GM18873 (cell line): ENCODE data around the gene WASHC2C.
"Not testable (repeated sequence)": the region's sequence is repeated elsewhere in the genome, so short reads cannot be mapped to it uniquely, and the experiment has no call there.

Experiments used
- ATAC-seq: cut with Tn5 transposase; IDR thresholded peaks from one replicate; pipeline ENCODE4 v1.9.1; 2021; ENCODE audit warnings: mild to moderate bottlenecking, moderate library complexity, moderate number of reproducible peaks; ENCODE audit not compliant: unreplicated experiment, low FRiP score

Gene WASHC2C

DNA sequence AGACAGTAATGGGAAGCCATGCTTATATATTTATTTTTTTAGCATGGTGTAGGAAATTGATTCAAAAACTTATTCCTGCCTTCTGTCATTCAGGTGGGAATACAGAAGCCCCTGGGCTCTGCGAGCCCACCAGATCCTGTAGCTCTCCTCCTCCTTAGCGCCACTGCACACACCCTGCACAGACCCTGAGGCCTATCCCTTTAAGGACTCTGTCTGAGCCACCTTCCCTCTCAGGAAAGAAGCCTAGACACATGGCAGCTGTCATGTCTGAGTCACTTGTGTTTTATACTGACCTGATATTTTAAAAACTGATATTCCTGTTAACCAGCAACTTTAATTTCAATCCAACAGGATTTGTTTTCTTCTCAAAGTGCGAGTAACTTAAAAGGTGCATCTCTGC is 36.0 kb downstream of the WASHC2C start:
- not testable (repeated sequence) for ATAC-seq

DNA sequence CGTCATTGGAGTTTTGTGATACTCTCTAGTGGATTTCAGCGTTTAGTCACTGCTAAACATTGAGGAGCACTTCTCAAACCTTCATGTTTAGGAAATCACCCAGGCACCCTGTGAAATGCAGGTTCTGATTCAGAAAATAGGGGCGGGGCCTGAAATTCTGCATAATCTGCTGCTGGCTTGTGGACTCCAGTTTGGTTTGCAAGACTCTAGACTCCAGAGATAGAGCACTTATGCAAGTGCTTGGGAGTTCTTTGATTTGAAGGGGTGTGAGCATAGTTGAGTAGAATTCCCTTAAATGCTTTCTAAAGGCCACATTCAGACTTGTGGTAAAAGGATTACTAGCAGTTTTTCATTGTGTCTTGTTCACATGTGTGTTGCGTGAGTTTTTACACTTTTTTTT is 41.3 kb downstream of the WASHC2C start:
- ATAC-seq: not testable (repeated sequence)

DNA sequence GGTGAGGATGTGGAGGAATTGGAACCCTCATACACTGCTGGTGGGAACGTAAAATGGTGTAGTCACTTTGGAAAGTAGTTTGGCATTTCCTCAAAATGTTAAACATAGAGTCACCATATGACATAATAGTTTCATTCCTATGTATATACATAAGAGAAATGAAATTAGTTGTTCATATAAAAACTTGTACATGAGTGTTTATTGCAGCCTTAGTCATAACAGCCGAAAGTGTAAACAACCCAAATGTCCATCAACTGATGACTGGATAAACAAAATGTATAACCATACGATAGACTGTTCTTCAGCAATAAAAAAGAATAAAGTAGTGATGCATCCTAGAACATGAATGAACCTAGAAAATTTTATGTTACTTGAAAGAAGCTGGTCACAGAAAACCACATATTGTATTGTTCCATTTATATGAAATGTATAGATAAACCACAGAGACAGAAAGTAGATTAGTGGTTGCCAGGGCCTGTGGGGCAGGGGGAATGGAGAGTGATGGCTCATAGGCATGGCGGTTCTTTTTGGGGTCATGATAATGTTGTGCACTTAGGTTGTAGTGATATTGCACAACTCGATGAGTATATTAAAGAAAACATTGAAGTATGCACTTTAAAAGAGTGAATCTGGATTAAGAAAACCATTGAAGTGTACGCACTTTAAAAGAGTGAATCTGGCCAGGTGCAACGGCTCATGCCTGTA is 44.8 kb downstream of the WASHC2C start:
- not testable (repeated sequence) for ATAC-seq

- ATAC-seq: not testable (repeated sequence)
Observed at GRCh38 chr10:45786217-45786616, 59.2 kb downstream of the WASHC2C start.

- not testable (repeated sequence) for ATAC-seq
Observed at GRCh38 chr10:45787212-45787741, 60.2 kb downstream of the WASHC2C start.

GRCh38 chr10:45789991-45790390 is 62.9 kb downstream of the WASHC2C start:
- ATAC-seq: not testable (repeated sequence)

DNA sequence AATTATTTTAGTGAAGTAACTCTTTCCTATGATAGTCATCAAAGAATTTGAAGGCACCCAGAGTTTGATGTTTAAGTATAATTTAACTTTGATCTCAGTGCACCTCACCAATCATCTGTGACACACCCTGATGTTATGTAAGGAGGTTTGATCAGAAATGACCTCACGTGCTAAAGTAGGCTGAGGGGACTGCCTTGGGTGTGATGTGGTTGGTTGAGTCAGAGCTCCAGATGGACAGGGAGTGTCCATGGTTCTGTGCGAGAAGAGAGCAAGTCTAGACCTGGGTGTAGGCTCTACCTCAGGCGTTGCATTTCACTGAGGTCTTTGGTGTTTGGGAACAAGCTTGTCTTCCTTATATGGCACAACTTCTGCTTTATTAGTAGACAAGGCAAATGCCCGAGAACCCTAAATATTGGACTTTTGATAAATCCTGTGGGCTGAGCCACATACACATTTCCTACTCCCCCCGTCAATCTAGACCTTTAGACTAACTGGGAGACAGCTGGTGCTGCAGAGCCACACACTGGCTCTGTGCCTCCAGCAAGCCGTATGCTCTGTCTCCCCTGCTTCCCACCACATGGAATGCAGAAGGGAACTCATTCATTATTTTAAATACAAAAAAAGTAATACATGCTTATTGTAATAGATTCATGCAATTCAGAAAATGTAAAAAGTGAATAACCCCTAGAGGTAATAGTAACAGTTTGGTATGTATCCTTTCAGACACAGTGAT is 63.8 kb downstream of the WASHC2C start:
- not testable (repeated sequence) for ATAC-seq

GRCh38 chr10:45794761-45795160 is 67.7 kb downstream of the WASHC2C start:
- not testable (repeated sequence) for ATAC-seq

DNA sequence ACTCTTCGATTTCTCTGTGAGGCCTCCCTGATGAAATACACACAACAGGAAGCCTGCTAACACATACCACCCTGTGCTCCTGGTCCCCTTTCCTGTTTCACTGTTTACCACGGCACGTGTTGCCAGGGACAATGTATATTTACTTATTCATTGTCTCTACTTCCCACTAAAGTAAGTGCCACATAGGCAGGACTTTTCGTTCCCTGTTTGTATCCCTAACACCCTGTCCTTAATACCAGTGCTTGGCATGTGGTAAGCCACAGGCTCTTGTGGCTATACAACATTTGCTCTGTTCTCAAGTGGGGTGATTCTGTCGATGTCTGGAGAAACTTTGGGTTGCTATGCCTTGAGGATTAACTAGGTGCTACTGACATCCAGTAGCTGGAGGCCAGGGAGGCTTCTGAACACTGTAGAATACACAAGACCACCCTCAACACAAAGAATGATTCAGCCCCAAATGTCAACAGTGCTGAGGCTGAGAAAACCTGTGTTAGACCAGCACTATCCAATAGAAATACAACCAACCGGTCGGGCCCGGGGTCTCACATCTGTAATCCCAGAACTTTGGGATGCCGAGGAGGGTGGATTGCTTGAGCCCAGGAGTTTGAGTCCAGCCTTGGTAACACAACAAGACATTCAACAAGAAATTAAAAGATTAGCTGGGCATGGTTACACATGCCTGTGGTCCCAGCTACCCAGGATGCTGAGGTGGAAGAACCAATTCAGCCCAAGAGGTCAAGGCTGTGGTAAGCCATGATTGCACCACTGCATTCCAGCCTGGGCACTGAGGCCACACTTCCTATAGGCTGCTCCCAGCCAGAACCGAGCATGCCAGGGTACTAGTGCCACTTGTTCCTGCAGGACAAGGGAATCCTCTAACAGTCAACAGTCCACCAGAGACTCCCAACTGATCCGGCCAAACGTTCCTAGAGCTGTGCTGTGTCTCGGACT is 76.3 kb downstream of the WASHC2C start:
- not testable (repeated sequence) for ATAC-seq

GRCh38 chr10:45804996-45805395 is 77.9 kb downstream of the WASHC2C start:
- ATAC-seq: not testable (repeated sequence)

DNA sequence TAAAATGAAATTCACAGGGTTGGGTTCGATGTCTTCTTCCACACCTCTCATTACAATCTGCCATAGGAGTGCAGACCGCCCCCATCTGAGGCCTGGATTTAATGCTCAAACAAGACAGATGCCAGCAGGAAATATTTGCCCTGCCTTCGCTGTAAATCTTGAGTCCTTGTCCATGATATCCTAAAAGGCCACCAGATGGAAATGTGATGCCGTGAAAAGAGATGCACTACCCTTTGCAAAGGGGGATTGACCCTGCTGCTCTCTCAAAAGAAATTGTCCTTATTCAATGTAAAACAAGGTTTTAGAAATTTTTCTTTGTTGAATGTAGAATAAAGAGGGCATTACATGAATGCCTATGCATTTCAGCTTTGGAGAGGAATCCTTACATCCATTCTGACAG is 82.8 kb downstream of the WASHC2C start:
- no peak for ATAC-seq

- no peak for ATAC-seq
Observed at GRCh38 chr10:45811075-45811474, 84.0 kb downstream of the WASHC2C start.

DNA sequence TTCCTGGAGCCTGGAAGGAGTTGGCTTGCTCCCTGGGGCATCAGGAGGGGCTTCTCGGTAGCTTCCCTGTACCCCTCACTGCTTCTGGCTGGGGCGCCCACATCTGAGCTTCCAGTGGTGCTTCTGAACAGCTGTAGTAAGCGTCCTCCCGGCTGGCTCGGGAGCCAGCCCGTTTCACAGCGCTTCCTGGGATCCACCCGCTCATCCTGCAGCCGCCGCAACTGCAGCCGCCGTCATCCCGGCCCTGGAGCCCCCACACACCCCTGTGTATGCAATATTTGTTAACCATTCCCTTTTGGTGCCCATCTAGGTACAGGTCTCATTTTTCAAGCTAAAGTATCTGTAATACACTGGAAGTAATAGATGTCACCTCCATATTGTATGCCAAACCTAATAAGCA is 85.9 kb downstream of the WASHC2C start:
- ATAC-seq: not testable (repeated sequence)

- ATAC-seq: not testable (repeated sequence)
Observed at GRCh38 chr10:45814146-45814545, 87.1 kb downstream of the WASHC2C start.

GRCh38 chr10:45817130-45817859 is 90.2 kb downstream of the WASHC2C start:
- no peak for ATAC-seq

GRCh38 chr10:45817912-45818311 is 90.8 kb downstream of the WASHC2C start:
- no peak for ATAC-seq

GRCh38 chr10:45819552-45819951 is 92.5 kb downstream of the WASHC2C start:
- no peak for ATAC-seq

DNA sequence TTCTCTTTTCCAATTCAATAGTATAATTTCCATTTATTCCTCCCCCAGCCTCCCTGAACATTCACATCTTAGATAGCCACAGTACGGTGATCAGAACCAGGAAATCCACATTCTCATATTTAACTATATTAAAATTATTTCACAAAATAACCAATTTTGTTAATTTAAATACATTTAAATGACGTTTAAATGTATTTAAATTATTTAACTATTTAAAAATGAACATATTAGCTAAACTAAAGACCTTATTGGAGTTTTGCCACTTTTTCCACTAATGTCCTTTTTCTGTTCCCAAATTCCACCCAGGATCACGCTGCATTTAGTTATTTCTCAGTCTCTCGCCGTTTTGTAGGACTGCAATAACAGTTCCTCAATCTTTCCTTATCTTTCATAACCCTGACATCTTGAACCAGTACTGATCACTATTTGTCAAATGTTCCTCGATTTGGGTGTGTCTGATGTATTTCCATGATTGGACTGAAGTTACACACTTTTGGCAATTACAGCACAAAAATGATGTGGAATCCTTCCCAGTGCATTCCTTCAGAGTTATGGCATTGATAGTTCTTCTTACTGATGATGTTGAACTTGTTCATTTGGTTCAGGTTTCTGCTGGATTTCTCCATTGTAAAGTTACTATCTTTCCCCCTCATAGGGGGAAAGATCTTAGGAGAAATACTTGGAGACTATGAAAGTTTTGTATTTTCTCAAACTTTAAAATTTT is 93.2 kb downstream of the WASHC2C start:
- not testable (repeated sequence) for ATAC-seq

DNA sequence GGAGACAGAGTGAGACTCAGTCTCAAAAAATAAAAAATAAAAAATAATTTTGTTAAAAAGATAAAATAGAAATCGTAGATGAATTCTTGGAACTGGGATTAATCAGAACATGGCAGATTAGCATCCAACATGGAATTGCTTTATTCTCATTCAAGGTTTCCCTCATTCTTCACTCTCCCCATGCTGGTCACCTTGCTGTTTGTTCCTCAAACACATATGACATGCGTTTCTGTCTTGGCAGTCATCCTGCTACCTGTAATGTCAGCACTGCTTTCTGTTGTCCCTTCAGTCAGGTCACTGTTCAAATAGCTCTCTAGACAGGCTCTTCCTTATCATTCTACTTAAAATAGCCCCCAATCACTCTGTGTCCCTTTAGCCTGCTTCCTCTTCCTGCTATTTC is 95.9 kb downstream of the WASHC2C start:
- not testable (repeated sequence) for ATAC-seq
